ENCODE data around the gene DPF3.
A peak's percentile ranks its signal among the peaks of the same experiment; 100 is the strongest.

DPF3 gene

GRCh38 chr14:72824051-72824450 lies 69.8 kb downstream of the DPF3 start:
- TF ChIP-seq CTCF (IDR thresholded peaks at IDR 0.05; ENCODE audit: low read length, missing control alignments): no peak
- DNase-seq (ENCODE audit: low read depth): no peak
- no peak overlapping the region for H3K4me3 ChIP-seq (replicated peaks; ENCODE audit: low read depth, low read length)

- DNase-seq (ENCODE audit: low read depth): peak; percentile 60
- no peak overlapping the region for H3K4me3 ChIP-seq (replicated peaks; ENCODE audit: low read depth, low read length)
- TF ChIP-seq CTCF (IDR thresholded peaks at IDR 0.05; ENCODE audit: low read length, missing control alignments): no peak
Observed at GRCh38 chr14:72822946-72823611, 70.8 kb downstream of the DPF3 start.

DNA sequence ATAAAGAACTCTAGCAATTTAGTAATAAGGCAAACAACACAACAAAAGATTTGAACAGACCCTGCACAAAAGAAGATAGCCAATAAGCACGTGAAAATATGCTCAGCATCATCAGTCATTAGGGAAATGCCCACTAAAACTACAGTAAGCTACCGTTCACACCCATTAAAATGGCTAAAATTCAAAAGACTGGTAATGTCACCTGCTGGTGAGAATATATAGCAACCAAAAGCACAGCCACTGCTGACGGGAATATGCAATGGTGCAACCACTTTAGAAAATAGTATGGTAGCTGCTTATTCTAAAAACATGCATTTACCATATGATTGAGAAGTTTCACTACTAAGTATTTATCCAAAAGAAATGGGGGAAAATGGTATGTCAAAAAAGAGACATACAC lies 74.9 kb downstream of the DPF3 start:
- H3K4me3 ChIP-seq (replicated peaks; ENCODE audit: low read depth, low read length): no peak overlapping the region
- no peak for DNase-seq (ENCODE audit: low read depth)
- TF ChIP-seq CTCF (IDR thresholded peaks at IDR 0.05; ENCODE audit: low read length, missing control alignments): no peak

DNA sequence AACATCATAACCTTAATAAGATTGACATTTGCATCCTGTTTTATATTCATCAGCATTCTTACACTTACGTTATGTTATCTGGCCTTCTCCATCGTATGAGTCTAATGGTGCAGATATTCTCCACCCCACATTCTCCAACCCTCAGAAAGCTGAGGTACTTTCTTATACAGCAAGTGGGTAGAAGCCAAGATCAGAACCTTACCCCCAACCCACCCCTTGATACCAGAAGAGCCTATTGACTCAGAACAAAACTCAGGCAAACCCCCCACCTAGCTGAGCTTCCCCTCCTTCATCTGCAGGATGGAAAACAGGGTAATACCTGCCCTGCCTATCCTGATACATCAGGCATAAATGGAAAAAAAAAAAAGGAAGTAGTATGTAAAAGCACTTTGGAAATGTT lies 77.6 kb downstream of the DPF3 start:
- no peak overlapping the region for H3K4me3 ChIP-seq (replicated peaks; ENCODE audit: low read depth, low read length)
- TF ChIP-seq CTCF (IDR thresholded peaks at IDR 0.05; ENCODE audit: low read length, missing control alignments): no peak
- no peak for DNase-seq (ENCODE audit: low read depth)

DNA sequence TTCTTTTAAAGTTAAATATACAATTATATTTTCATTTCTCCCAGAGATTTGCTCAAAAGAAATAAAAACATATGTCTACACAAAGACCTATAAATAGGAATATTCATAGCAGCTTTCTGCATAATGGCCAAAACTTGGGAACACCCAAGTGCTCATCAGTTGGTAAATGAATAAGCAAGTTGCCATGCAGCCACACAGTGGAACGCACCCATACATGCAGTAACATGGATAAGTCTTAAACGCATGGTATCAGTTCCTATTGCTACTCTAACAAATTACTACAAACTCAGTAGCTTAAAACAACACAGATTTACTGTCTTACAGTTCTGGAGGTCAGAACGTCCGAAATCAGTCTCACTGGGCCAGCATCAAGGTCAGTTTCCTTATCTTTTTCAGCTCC lies 78.5 kb downstream of the DPF3 start:
- no peak overlapping the region for H3K4me3 ChIP-seq (replicated peaks; ENCODE audit: low read depth, low read length)
- TF ChIP-seq CTCF (IDR thresholded peaks at IDR 0.05; ENCODE audit: low read length, missing control alignments): no peak
- no peak for DNase-seq (ENCODE audit: low read depth)

GRCh38 chr14:72812292-72812851 lies 81.5 kb downstream of the DPF3 start:
- no peak overlapping the region for H3K4me3 ChIP-seq (replicated peaks; ENCODE audit: low read depth, low read length)
- TF ChIP-seq CTCF (IDR thresholded peaks at IDR 0.05; ENCODE audit: low read length, missing control alignments): no peak
- DNase-seq (ENCODE audit: low read depth): no peak

GRCh38 chr14:72810201-72810600 lies 83.7 kb downstream of the DPF3 start:
- no peak for TF ChIP-seq CTCF (IDR thresholded peaks at IDR 0.05; ENCODE audit: low read length, missing control alignments)
- DNase-seq (ENCODE audit: low read depth): no peak
- H3K4me3 ChIP-seq (replicated peaks; ENCODE audit: low read depth, low read length): no peak overlapping the region

Measured in fibroblast of pulmonary artery (primary cell).